HCT116 (cell line): Measurements from ENCODE around the gene IL6R. TPM values are rescaled to one million over a fixed set of nuclear protein-coding genes. Genes with fewer than 3 reads are reported as not detected.

Experiments
- ATAC-seq: fragments of 200-7000 bp; cut with Tn5 transposase; 2 replicates; pipeline ENCODE4 v1.9.1; 2020; ENCODE audit warnings: mild to moderate bottlenecking, moderate library complexity
- BruUV-seq: library from RNA; stranded (reverse); fragments of 400-500 nt; replicated peaks from 2 replicates; lab custom pipeline; 2021; lab: Mats Ljungman, UMichigan
- CTCF ChIA-PET: fragments of 300-600 bp; sonication (Branson Sonifier 250); formaldehyde crosslinking; loops from one replicate; lab custom pipeline; 2021; ENCODE audit warnings: antibody characterized with exemption; lab: Charles Lee
- POLR2A ChIA-PET: fragments of 300-600, 350-600 bp; sonication (Branson Sonifier 250); formaldehyde crosslinking; loops from one replicate; lab custom pipeline; 2021; ENCODE audit warnings: antibody characterized with exemption; lab: Charles Lee
- RAD21 ChIA-PET, 2 experiments: fragments of 300-600 bp; sonication (Branson Sonifier 250); formaldehyde crosslinking; loops; one replicate each; lab custom pipeline; 2023; ENCODE audit warnings: low total read pairs in 2 of 2; ENCODE audit not compliant: uncharacterized antibody in 2 of 2, unreplicated experiment in 2 of 2, low non-redundant PET in 1 of 2; lab: Charles Lee
- DNase-seq: peaks from one replicate; pipeline ENCODE4 v3.0.0-alpha.2; 2010; ENCODE audit warnings: low read depth, low spot score
- H2AFZ ChIP-seq: fragments of 200-600 bp; shearing (Covaris generic), sonication (generic); 2 replicates; pipeline ENCODE4 v1.6.1; 2017; ENCODE audit warnings: low read depth, mixed run types, mixed read lengths, antibody characterized with exemption, low read length; ENCODE audit not compliant: poor library complexity, severe bottlenecking
- H3K27ac ChIP-seq: 2 replicates; pipeline ENCODE4 v1.5.1; 2012; ENCODE audit warnings: low read depth, low read length
- H3K27me3 ChIP-seq: fragments of 200-600 bp; sonication (generic); 2 replicates; pipeline ENCODE4 v1.6.1; 2016; ENCODE audit warnings: mixed run types, low read length, mixed read lengths; ENCODE audit not compliant: insufficient read depth
- H3K36me3 ChIP-seq, 2 experiments: fragments of 200-500 bp in 1 of 2; fragments of 200-600 bp in 1 of 2; sonication (Bioruptor generic) in 1 of 2; sonication (generic) in 1 of 2; 2 replicates each; pipeline versions ENCODE4 v1.5.1 to v1.6.1; 2014 to 2016; ENCODE audit warnings: low read length in 2 of 2, inconsistent platforms in 1 of 2, mixed read lengths in 1 of 2, mixed run types in 1 of 2; ENCODE audit not compliant: insufficient read depth in 2 of 2, control insufficient read depth in 1 of 2
- H3K4me1 ChIP-seq, 2 experiments: fragments of 200-600 bp in 1 of 2; sonication (generic) in 1 of 2; 2 replicates each; pipeline versions ENCODE4 v1.5.1 to v1.6.1; 2012 to 2017; ENCODE audit warnings: low read length in 2 of 2, inconsistent platforms in 1 of 2, mild to moderate bottlenecking in 1 of 2, mixed read lengths in 1 of 2, mixed run types in 1 of 2, moderate library complexity in 1 of 2; ENCODE audit not compliant: insufficient read depth in 2 of 2, control insufficient read depth in 1 of 2
- H3K4me2 ChIP-seq: fragments of 200-600 bp; sonication (generic); 2 replicates; pipeline ENCODE4 v1.6.1; 2017; ENCODE audit warnings: mixed run types, low read length, mixed read lengths
- H3K4me3 ChIP-seq, 2 experiments: fragments of 200-600 bp in 1 of 2; sonication (generic) in 1 of 2; replicated peaks in 1 of 2; 2 replicates each; pipeline ENCODE4 v1.5.1; 2011 to 2016; ENCODE audit warnings: low read length in 2 of 2, control low read depth in 1 of 2, low read depth in 1 of 2, mild to moderate bottlenecking in 1 of 2, mixed read lengths in 1 of 2, mixed run types in 1 of 2
- H3K79me2 ChIP-seq: fragments of 200-600 bp; sonication (generic); 2 replicates; pipeline ENCODE4 v1.6.1; 2017; ENCODE audit warnings: mild to moderate bottlenecking, mixed run types, low read length, moderate library complexity, mixed read lengths; ENCODE audit not compliant: insufficient read depth
- H3K9ac ChIP-seq: fragments of 200-600 bp; sonication (generic); 2 replicates; pipeline ENCODE4 v1.6.1; 2016; ENCODE audit warnings: low read length, mixed read lengths
- H3K9me2 ChIP-seq: fragments of 200-600 bp; sonication (generic), shearing (Covaris generic); 2 replicates; pipeline ENCODE4 v1.6.1; 2017; ENCODE audit warnings: mixed run types, mild to moderate bottlenecking, moderate library complexity; ENCODE audit not compliant: insufficient read depth
- H3K9me3 ChIP-seq, 2 experiments: fragments of 200-500 bp in 1 of 2; fragments of 200-600 bp in 1 of 2; sonication (Bioruptor generic) in 1 of 2; sonication (generic) in 1 of 2; 2 replicates each; pipeline ENCODE4 v1.6.1; 2014 to 2017; ENCODE audit warnings: low read length in 2 of 2, mixed read lengths in 2 of 2, inconsistent platforms in 1 of 2, low read depth in 1 of 2, mild to moderate bottlenecking in 1 of 2, mixed run types in 1 of 2, moderate library complexity in 1 of 2; ENCODE audit not compliant: control insufficient read depth in 1 of 2, insufficient read depth in 1 of 2
- H4K20me1 ChIP-seq: fragments of 200-600 bp; sonication (generic), shearing (Covaris generic); 2 replicates; pipeline ENCODE4 v1.6.1; 2017; ENCODE audit warnings: mixed run types, mild to moderate bottlenecking, moderate library complexity; ENCODE audit not compliant: insufficient read depth
- CBX3 ChIP-seq: IDR thresholded peaks from 2 replicates; pipeline ENCODE4 v1.6.1; 2012; ENCODE audit warnings: low read depth
- CEBPB ChIP-seq: IDR thresholded peaks from 2 replicates; pipeline ENCODE4 v1.6.1; 2012; ENCODE audit warnings: low read depth
- EGR1 ChIP-seq: IDR thresholded peaks from 2 replicates; pipeline ENCODE4 v1.6.1; 2012; ENCODE audit warnings: low read depth
- ELF1 ChIP-seq: IDR thresholded peaks from 2 replicates; pipeline ENCODE4 v1.6.1; 2012; ENCODE audit warnings: low read depth, borderline replicate concordance
- EZH2 ChIP-seq: fragments of 200-600 bp; sonication (generic); IDR thresholded peaks from 2 replicates; pipeline ENCODE4 v1.6.1; 2017; ENCODE audit warnings: antibody characterized with exemption, mixed run types
- FOSL1 ChIP-seq: IDR thresholded peaks from 2 replicates; pipeline ENCODE4 v1.6.1; 2012; ENCODE audit warnings: low read depth
- POLR2A ChIP-seq: IDR thresholded peaks from 2 replicates; pipeline ENCODE4 v1.7.0; 2011; ENCODE audit warnings: borderline replicate concordance; ENCODE audit not compliant: insufficient read depth, insufficient read length; ENCODE audit errors: extremely low read depth
- RAD21 ChIP-seq: IDR thresholded peaks from 2 replicates; pipeline ENCODE4 v1.6.1; 2012; ENCODE audit warnings: low read depth, mild to moderate bottlenecking
- SP1 ChIP-seq: IDR thresholded peaks from 2 replicates; pipeline ENCODE4 v1.6.1; 2012; ENCODE audit warnings: low read depth
- SRF ChIP-seq: IDR thresholded peaks from 2 replicates; pipeline ENCODE4 v1.6.1; 2012; ENCODE audit warnings: low read depth
- TCF7L2 ChIP-seq: IDR thresholded peaks from 2 replicates; pipeline ENCODE4 v1.7.0; 2011; ENCODE audit warnings: borderline replicate concordance, inconsistent platforms; ENCODE audit not compliant: insufficient read depth, insufficient read length; ENCODE audit errors: extremely low read depth
- YY1 ChIP-seq: IDR thresholded peaks from 2 replicates; pipeline ENCODE4 v1.6.1; 2011; ENCODE audit warnings: low read length, low read depth, moderate library complexity, mild to moderate bottlenecking; ENCODE audit not compliant: insufficient replicate concordance; ENCODE audit errors: extremely low read depth
- ZFX ChIP-seq: fragments of 450-650 bp; IDR thresholded peaks from 2 replicates; pipeline ENCODE4 v1.6.1; 2017
- ZNF274 ChIP-seq: fragments of 200-500 bp; sonication (Bioruptor generic); IDR thresholded peaks from 2 replicates; pipeline ENCODE4 v1.6.1; 2014; ENCODE audit warnings: mild to moderate bottlenecking, low read depth, low read length, inconsistent platforms
- intact Hi-C: fragments of 100-400 bp; cut with micrococcal nuclease; formaldehyde crosslinking; loops from 2 replicates; pipeline ENCODE4 v1.10.0; 2022
- total RNA-seq: library from RNA; stranded (reverse); gene quantifications from one replicate; pipeline ENCODE4 v1.2.1, GENCODE V29; 2021; ENCODE audit not compliant: unreplicated experiment
- TF ChIP-seq, protein P1 (sequence below): IDR thresholded peaks from 2 replicates; pipeline ENCODE4 v1.6.1; 2011; ENCODE audit warnings: mild to moderate bottlenecking, low read length, moderate library complexity; ENCODE audit not compliant: insufficient replicate concordance; ENCODE audit errors: extremely low read depth
- TF ChIP-seq, protein P2 (sequence below): IDR thresholded peaks from 2 replicates; pipeline ENCODE4 v1.6.1; 2012

The IL6R gene
- total RNA-seq, 1 experiment from 2014 or later, result 6.8 TPM

DNA sequence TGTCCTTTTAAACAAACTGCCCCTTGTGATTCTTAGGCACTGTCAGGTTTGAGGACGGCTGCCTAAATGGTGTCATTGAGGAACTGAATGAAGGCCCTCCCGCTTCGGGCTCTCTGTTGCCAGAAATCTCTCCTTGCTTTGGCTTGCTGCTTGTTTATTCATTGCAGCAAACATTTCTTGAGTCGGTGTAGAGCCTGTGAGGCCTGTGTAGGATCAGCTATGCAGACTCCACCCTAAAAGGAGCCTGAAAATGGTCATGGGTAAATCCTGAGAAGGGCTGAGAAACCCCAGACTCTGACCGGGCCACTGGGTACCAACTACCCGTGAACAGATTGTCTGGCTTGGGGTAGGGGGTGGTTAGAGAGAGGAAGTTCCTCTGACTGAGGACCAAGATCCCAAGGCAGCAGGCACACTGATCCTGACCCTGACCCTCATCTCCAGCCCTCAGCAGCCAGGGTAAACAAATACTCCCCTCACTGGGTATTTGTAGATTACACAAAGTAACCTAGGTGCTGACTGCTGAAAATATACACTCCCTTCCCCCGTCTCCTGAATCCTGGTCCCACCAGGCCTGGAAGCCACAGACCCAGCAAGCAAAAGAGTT is 3.1 kb downstream of the IL6R start (continued):
- TF ChIP-seq, protein P1, sequence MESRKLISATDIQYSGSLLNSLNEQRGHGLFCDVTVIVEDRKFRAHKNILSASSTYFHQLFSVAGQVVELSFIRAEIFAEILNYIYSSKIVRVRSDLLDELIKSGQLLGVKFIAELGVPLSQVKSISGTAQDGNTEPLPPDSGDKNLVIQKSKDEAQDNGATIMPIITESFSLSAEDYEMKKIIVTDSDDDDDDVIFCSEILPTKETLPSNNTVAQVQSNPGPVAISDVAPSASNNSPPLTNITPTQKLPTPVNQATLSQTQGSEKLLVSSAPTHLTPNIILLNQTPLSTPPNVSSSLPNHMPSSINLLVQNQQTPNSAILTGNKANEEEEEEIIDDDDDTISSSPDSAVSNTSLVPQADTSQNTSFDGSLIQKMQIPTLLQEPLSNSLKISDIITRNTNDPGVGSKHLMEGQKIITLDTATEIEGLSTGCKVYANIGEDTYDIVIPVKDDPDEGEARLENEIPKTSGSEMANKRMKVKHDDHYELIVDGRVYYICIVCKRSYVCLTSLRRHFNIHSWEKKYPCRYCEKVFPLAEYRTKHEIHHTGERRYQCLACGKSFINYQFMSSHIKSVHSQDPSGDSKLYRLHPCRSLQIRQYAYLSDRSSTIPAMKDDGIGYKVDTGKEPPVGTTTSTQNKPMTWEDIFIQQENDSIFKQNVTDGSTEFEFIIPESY, result no peak
- TF ChIP-seq SRF, result no peak
- no peak for TF ChIP-seq ZFX
- TF ChIP-seq TCF7L2, result no peak
- no peak for TF ChIP-seq ZNF274
- TF ChIP-seq EZH2, result no peak
- TF ChIP-seq, protein P2, sequence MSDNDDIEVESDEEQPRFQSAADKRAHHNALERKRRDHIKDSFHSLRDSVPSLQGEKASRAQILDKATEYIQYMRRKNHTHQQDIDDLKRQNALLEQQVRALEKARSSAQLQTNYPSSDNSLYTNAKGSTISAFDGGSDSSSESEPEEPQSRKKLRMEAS, result no peak

DNA sequence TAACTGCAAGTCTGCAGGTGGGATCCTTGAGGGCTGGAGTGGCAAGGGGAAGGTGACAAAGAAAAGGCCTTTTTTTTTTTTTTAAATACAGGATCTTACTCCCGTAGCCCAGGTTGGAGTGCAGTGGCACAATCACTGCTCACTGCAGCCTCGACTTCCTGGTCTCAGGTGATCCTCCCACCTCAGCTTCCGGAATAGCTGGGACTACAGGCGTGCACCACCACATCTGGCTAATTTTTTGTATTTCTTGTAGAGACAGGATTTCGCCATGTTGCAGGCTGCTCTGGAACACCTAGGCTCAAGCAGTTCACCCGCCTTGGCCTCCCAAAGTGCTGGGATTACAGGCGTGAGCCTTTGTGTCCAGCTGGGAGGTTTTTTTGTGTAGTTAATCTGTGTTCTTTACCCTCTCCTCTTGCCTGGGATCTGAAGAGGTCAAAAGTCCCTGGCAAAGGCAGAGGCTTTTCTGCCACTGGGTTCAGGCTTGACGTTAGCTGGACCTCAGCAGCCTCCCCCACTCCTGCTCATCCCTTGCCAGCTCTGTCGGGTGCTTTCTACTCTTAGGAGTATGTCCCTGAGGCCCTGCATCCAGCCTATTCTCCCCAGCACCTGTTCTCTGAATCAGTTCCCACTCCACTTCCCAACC is 5.2 kb downstream of the IL6R start:
- Histone ChIP-seq H3K27ac (no peak overlapping the region), H3K36me3 (no peaks in the 10 kb centered on the region), H3K79me2 (no peaks in the 10 kb centered on the region), H3K9me2 (no peaks in the 10 kb centered on the region), H4K20me1 (no peaks in the 10 kb centered on the region)
- no peak for DNase-seq
- RAD21 ChIA-PET, result no interaction called here
- TF ChIP-seq CEBPB (no peak), EGR1 (no peak), ELF1 (no peak), FOSL1 (no peak), RAD21 (no peak), ZNF274 (no peak), POLR2A (no peak), EZH2 (no peak), ZFX (no peak), YY1 (no peak), SP1 (no peak), CBX3 (no peak), SRF (no peak)
- TF ChIP-seq, all 23 proteins: peak for 0
- intact Hi-C loops, result no loop called here
- POLR2A ChIA-PET, result no interaction called here
- Histone ChIP-seq H2AFZ (no peak overlapping the region), H3K9ac (no peak overlapping the region), H3K4me1 (peaks cover 26 to 28% of the 10 kb centered on the region in 2 experiments), H3K4me2 (no peak overlapping the region), H3K9me3 (no peaks in the 10 kb centered on the region), H3K4me3 (no peak overlapping the region), H3K27me3 (no peaks in the 10 kb centered on the region; the same call in 1 of the 2 replicates)
- CTCF ChIA-PET, result no interaction called here
- ATAC-seq, result no peak
- BruUV-seq, result no TSS peak
